ENCODE results near the gene MCIDAS.
A peak's percentile ranks its signal among the peaks of the same experiment; 100 is the strongest.

MCIDAS gene

GRCh38 chr5:55226934-55227663 is at the start of gene MCIDAS:
TSS of gene MCIDAS (minus strand) at chr5:55227315. CDS start at chr5:55227138, 177 bp downstream.
- peak; percentile 36 for DNase-seq

- DNase-seq = no peak
These were observed 49.7 kb upstream of the MCIDAS start for GRCh38 chr5:55276771-55277170.

- no peak for DNase-seq
These were observed 31.2 kb upstream of the MCIDAS start for GRCh38 chr5:55258339-55258738.

GRCh38 chr5:55254802-55255201 is 27.7 kb upstream of the MCIDAS start:
- no peak for DNase-seq

DNA sequence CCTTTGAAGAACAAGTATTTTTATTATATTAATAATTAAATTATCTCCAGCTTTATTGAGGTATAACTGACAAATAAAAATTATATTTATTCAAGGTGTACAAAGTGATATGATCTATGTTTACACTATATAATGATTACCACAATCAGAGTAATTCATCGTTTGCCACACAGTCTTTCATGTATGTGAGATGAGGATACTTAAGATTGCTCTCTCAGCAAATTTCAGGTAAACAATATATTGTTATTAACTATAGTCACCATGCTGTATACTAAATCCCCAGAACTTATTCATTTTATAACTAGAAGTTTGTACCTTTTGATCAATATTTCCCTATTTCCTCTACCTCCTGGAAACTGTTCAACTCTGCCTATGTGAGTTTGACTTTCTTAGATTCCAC is 22.9 kb upstream of the MCIDAS start:
- no peak for DNase-seq

GRCh38 chr5:55241746-55242145 is 14.6 kb upstream of the MCIDAS start:
- no peak for DNase-seq

- no peak for DNase-seq
These were observed 9.7 kb upstream of the MCIDAS start for GRCh38 chr5:55236800-55237199.

- peak; percentile 24 for DNase-seq
These were observed 7.1 kb upstream of the MCIDAS start for GRCh38 chr5:55234121-55234700.

DNA sequence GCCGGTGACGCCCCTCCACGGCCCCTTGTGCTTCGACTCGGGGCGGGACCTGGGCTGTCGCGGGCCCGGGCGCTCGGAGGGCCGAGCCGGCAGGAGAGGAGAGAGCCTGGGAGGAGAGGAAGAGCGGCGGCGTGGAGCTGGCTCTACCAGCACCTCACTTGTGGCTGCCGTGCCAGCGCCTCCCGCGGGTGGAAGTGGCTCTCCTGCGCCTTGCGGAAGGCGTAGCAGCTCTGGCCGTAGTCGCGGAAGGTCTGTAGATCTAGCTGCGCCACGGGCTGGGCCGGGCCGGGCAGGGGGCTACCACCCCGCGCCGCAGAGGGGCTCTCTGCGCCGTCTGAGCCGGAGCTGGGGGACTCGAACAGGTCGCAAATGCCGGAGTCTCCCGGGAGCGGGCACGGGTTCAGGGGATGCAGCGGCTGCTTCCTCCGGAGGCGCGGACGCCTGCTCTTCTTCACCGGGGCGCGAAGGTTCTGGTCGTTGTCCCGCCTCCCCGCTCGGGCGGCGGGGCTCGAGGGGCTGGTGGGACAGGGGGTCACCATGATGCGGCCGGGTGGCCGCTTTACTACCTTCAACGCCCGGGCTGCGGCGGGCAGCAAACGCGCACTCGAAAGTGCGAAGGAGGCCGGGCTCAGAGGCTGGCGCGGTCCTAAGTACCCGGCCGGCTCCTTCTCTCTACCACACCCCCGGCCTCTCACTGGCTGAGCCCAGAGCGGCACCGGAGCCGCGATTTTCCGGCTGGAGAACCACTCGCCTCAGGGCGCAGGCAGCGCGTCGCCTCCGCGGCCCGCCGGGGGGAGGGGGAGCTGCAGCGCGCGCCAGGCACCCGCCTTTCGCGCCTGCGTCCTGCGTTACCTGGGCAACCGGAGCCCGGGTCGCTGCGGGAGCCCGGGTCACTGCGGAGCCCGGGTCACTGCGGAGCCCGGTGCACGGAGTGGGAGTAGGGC is 6.1 kb upstream of the MCIDAS start, which contains the start of gene CCNO:
CCNO (minus strand) TSS at position 624 of the 944 bp plus-strand sequence; CDS start at position 539, 85 bp downstream.
- peak; percentile 66 for DNase-seq

- peak; percentile 19 for DNase-seq
These were observed 5.3 kb upstream of the MCIDAS start for GRCh38 chr5:55232271-55232984.

GRCh38 chr5:55231919-55232270 is 4.8 kb upstream of the MCIDAS start:
- no peak for DNase-seq

DNA sequence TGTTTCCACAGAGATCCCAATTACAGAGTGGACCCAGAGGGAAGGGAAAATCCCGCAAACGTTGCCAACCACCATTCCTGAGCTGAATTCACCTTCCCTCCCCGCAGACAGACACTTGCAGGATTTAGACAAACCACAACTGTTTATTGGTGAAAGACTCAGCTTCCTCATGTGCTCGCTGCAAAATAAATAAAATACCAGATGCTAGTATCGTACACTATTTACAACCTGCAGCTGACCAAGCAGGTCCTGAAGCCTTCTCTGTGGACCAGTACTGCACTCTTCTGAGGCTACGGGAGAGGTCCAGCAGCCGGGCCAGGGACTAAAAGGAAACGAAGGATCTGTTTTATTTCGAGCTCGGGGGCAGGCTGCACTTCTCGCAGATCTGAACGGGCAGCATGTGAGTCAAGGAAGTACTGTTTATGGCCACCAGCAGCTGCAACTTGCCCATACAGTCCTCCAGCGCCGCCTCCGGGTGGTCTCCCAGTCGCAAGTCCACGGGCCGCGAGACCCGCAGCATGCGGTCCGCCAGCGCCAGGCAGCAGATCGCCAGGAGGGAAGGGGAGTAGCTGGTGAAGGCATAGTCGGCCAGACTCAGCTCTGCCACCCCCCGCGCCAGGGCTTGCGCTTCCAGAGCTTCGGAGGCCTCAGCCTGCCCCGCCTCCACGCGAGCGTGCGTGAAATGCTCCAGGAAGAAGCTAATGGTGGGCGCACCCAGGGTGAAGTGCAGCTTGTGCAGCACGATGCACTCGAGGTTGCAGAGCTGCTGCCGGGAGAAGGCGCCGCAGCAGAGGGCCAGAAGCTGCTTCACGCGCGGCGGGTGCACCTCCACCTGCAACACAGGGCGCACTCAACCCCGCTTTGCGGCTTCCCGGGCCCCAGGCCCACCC is 4.2 kb upstream of the MCIDAS start:
- no peak for DNase-seq

- DNase-seq = no peak
These were observed 3.0 kb upstream of the MCIDAS start for GRCh38 chr5:55230086-55230629.

DNA sequence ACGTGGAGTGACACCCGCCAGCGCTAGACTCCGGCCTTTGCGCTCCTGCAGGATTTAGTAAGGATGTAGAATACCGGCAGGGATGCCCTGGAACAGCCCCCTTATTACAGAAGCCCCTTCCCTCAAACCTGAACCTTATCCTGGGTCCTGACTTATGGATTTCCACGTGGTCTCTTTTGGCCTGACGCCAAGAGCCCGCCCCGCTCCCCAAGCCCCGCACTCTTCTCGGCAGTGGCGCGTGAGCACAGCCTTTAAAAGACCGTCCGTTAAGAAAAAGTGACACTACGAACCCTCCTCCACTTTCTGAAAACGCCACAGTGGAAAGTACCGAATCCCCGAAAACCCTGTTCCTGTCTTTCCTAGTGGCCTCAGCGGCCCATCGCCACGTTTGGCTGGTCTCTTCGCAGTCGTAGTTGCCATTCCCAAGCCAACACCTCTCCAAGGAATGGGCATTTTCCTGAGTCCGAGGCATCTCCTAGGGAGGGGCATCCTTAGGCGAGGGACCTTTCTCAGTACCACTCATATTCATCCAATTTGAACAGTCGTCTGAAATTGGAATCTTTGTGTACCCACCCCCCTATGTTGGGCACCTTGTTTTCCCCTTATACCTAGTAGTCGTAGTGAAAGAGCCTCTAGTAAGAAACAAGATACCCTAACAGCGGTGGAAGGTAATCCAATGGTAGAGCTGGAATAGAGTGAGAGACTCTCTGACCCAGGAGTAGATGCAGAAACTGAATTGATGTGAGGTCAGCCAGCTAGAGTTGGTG is 732 bp upstream of the MCIDAS start:
- no peak for DNase-seq

- DNase-seq = peak; percentile 41
These were observed 835 bp downstream of the MCIDAS start for GRCh38 chr5:55226027-55226933.

DNA sequence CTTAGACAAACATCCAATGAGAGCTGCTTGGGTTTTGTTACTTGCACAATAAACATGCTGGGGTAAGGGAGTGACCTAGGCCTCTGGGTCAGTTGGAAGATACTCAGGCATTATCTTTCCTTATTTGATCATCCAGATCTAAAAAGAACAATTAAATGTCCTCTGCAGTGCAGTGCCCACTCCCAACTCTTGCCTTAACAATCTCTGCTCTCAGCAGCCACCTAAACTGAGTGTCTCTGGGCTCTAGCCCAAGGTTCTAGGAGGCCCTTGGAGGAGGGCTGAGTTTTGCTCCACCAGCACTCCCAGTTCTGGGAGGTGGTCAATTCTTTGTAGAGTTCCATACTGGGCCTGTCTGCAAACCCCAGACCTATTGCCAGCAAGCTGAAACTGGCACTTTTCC is 1.8 kb downstream of the MCIDAS start:
- no peak for DNase-seq

- DNase-seq = no peak
These were observed 3.3 kb downstream of the MCIDAS start for GRCh38 chr5:55223812-55224240.

- DNase-seq = no peak
These were observed 3.9 kb downstream of the MCIDAS start for GRCh38 chr5:55222985-55223811.
